Esophagus squamous epithelium (tissue), 4 donors: Measurements from ENCODE around the gene FNBP1.

ENCODE experiments used
- POLR2A ChIP-seq, 4 donors: fragments of 450-650 bp; IDR thresholded peaks; one replicate each; pipeline ENCODE4 v1.6.1; 2017; ENCODE audit warnings: antibody characterized with exemption in 4 of 4, mild to moderate bottlenecking in 4 of 4, moderate library complexity in 3 of 4
- TF ChIP-seq, protein P1 (sequence below), 6 experiments: fragments of 450-650 bp in 4 of 6; fragments of 200-600 bp in 2 of 6; sonication (generic) in 2 of 6; IDR thresholded peaks; one replicate each; pipeline ENCODE4 v1.5.1; 2016 to 2019; ENCODE audit warnings: antibody characterized with exemption in 6 of 6, mild to moderate bottlenecking in 4 of 6, moderate library complexity in 4 of 6

DNA sequence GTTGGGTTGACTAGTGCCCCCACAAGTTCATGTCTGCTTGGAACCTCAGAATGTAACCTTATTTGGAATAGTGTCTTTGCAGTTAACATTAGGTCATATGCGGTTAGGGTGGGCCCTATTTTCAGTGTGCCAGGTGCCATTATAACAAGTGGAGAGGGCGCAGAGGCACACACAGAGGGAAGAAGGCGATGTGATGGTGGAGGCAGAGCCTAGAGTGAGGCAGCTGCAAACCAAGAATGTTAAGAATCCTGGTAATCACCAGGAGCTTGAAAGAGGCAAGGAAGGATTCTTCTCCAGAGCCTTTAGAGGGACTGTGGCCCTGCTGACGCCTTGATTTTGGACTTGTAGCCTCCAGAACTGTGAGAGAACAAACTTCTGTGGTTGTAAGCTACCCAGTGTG, 21.6 kb upstream of the FNBP1 start:
- TF ChIP-seq, protein P1, sequence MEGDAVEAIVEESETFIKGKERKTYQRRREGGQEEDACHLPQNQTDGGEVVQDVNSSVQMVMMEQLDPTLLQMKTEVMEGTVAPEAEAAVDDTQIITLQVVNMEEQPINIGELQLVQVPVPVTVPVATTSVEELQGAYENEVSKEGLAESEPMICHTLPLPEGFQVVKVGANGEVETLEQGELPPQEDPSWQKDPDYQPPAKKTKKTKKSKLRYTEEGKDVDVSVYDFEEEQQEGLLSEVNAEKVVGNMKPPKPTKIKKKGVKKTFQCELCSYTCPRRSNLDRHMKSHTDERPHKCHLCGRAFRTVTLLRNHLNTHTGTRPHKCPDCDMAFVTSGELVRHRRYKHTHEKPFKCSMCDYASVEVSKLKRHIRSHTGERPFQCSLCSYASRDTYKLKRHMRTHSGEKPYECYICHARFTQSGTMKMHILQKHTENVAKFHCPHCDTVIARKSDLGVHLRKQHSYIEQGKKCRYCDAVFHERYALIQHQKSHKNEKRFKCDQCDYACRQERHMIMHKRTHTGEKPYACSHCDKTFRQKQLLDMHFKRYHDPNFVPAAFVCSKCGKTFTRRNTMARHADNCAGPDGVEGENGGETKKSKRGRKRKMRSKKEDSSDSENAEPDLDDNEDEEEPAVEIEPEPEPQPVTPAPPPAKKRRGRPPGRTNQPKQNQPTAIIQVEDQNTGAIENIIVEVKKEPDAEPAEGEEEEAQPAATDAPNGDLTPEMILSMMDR (IDR thresholded peaks at IDR 0.05): no peak
- TF ChIP-seq POLR2A (IDR thresholded peaks at IDR 0.05): no peak
